NCI-H748 (cell line): Measurements from ENCODE around the gene NDUFV2.
"Not testable (repeated sequence)": the region's sequence is repeated elsewhere in the genome, so short reads cannot be mapped to it uniquely, and the experiment has no call there.

Source experiments
- DNase-seq: peaks from one replicate; lab custom pipeline; 2025; ENCODE audit not compliant: unreplicated experiment; lab: John Stamatoyannopoulos, UW

The NDUFV2 gene

GRCh38 chr18:9102508-9103375 lies at the start of gene NDUFV2:
Gene NDUFV2 (plus strand): TSS chr18:9102699. CDS start chr18:9102744, 45 bp downstream.
- peak; percentile 98 for DNase-seq

GRCh38 chr18:9053814-9054213 lies 48.7 kb upstream of the NDUFV2 start:
- no peak for DNase-seq

DNA sequence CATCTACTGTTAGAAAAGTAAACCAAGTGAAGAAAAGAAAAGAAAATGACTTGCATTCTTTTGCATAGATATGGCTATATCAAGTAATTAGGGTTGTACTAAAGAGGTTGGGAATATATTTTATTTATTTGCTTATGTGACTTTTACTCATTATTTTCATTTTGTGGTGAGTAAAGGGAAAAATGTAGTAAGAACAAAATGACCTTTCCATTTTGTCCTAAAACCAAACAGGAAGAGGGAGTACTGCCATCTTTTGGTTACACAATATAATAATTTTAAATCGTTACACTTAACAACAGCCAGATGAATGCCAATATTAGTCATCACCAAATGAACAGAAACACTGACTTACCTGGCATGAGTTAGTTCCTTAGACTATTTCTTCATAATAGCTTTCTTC lies 47.3 kb upstream of the NDUFV2 start:
- no peak for DNase-seq

GRCh38 chr18:9055626-9056025 lies 46.9 kb upstream of the NDUFV2 start:
- no peak for DNase-seq

DNA sequence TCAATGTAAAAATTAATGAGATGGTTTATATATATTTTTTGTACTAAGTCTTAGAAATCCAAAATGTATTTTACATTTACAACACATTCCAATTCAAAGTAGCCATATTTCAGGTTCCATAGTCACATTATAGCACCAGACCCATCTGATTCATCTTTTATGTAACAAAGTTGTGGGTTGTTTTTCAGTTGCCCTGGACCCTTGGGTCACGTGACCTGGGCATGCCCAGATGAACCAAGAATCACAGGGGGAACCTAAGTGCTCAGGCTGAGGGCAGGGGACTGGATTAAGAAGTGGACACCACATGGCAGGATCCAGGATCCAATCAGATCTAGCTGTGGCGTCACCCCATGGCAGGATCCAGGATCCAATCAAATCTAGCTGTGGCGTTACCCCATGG lies 44.9 kb upstream of the NDUFV2 start:
- DNase-seq: no peak

- no peak for DNase-seq
Measured at GRCh38 chr18:9058406-9058805, 44.1 kb upstream of the NDUFV2 start.

DNA sequence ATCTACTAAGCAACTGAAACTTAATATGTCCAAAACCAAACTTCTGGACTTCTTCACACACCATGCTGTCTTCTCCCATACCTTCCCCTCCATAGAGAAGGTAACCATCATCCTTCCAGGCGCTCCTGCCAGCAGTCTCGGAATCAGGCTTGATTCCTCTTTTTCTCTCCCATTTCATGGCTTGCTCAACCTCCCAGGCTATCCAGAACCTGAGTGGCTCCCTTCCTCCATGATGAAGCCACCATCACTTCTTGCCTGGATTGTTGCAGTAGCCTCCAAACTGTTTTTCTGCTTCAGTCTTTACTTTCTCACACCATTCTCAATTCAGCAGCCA lies 40.1 kb upstream of the NDUFV2 start:
- no peak for DNase-seq

DNA sequence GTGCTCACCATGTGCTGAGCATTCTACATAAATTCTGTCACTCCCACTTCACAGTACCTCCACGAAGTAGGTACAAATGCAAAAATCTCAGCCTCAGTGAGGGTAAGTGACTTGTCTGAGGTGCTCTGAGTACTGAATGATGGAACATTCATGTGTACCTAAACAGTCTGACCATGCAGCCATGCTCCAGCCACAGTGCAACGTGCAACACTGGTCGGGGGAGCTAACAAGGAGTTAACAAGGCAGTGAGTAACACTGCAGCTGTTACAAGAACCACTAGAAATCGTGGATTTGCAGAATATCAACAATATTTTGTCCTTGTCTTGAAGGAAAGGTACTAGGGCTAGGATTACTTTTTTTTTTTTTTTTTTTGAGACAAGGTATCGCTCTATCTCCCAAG lies 36.6 kb upstream of the NDUFV2 start:
- no peak for DNase-seq

GRCh38 chr18:9066358-9066757 lies 36.1 kb upstream of the NDUFV2 start:
- DNase-seq: no peak

- DNase-seq: no peak
Measured at GRCh38 chr18:9066817-9067306, 35.6 kb upstream of the NDUFV2 start.

GRCh38 chr18:9067823-9068222 lies 34.7 kb upstream of the NDUFV2 start:
- DNase-seq: no peak

GRCh38 chr18:9068346-9068745 lies 34.2 kb upstream of the NDUFV2 start:
- no peak for DNase-seq

- DNase-seq: no peak
Measured at GRCh38 chr18:9069601-9070000, 32.9 kb upstream of the NDUFV2 start.

DNA sequence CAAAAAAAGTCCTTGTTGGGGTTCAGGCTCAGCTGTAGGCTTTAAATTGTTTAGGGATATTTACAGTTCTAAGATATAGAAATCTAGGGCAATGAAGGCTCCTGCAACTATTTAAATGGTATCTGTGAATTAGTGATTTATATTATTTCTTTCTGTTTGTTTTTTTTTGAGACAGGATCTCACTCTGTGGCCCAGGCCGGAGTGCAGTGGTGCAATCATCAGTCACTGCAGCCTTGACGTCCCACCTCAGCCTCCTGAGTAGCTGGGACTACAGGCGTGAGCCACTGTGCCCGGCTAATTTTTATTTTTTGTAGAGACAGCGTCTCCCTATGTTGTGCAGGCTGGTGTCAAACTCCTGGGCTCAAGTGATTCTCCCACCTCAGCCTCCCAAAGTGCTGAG lies 32.3 kb upstream of the NDUFV2 start:
- DNase-seq: no peak

DNA sequence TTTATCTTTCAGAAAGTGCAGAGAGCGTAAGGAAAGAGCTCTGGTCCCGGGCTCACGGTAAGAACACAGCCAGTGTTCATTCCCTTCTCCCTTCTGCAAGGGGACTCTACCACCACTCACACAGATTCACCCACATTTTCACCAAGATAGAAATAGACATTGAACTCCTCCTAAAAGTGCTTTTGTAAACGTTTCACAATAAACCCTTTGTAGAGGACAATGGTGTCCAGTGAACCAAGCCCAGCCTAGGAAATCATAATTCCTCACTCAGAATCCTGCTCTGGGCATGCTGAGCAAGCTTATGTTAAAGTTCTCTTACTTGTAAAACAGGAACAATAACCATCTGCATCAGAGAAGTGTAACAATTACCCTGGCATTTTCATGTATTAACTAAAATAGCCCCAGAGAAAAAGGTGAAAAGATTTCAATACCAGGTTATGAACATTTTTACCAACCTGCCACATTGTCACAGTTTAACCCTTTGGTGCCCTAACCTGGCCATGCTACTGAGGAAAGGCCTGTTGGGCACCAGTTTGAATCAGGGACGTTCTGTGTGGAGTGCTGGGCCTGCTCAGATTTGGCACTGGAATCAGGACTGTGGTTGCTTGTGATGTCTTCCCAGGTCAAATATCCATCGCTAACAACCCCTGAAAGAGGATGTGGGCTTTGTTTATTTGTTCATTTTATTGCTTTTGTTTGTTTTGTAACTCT lies 22.5 kb upstream of the NDUFV2 start:
- DNase-seq: no peak

DNA sequence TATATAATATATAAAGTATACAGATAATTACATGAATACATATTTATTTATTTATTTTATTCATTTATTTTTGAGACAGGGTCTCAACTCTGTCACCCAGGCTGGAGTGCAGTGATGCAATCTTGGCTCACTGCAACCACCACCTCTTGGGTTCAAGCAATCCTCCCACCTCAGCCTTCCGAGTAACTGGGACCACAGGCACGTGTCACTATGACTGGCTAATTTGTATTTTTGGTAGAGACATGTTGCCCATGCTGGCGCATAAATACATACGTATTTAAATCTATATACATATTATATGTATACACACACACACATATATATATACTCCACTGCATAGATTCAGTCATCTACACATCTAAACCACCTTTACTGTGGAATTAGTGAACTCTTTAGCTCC lies 20.6 kb upstream of the NDUFV2 start:
- DNase-seq: no peak

GRCh38 chr18:9082711-9083510 lies 19.6 kb upstream of the NDUFV2 start:
- DNase-seq: no peak

DNA sequence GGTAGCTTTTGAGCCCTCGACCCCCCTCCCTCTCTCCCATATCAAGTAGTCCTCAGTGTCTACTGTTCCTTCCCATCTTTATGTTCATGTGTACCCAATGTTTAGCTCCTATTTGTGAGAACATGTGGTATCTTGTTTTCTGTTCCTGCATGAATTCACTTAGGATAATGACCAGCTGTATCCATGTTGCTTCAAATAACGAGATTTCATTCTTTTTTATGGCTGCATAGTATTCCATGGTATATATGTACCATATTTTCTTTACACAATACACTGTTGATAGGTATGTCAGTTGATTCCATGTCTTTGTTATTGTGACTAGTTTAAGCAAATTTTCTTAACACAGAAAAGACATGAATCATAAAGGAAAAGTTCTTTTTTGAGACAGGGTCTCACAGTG lies 16.5 kb upstream of the NDUFV2 start:
- DNase-seq: no peak

DNA sequence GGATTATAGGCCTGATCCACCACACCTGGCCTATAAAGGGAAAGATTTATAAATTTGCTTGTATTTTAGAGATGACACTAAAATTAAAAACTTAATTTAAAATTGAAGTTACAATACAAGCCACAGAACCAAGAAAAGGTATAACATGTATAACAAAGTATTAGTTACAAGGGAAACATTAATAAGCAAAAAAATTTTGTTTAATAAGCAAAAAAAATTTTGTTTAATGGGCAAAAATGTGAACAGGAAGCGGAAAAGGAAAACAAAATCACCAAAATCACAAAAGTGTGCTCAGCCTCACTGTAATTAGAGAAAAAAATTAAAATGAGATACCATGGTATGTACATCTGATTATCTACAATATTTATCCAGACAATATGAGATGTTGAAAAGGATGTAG lies 15.9 kb upstream of the NDUFV2 start:
- no peak for DNase-seq

DNA sequence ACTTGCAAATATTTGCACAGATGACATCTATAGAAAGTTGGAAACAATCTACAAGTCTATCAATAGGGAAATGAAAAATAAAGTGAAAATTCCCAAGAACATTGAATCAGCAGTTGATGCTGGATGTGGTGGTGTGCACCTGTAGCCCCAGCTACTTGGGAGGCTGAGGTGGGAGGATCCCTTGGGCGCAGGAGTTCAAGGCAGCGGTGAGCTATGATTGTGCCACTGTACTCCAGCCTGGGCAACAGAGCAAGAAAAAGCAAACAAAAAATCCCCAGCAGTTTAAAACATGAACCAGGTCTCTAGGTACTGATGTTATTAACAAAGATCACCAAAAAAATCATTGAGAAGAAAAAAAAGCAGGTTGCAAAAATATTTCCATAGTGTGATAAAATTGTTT lies 15.4 kb upstream of the NDUFV2 start:
- DNase-seq: no peak

DNA sequence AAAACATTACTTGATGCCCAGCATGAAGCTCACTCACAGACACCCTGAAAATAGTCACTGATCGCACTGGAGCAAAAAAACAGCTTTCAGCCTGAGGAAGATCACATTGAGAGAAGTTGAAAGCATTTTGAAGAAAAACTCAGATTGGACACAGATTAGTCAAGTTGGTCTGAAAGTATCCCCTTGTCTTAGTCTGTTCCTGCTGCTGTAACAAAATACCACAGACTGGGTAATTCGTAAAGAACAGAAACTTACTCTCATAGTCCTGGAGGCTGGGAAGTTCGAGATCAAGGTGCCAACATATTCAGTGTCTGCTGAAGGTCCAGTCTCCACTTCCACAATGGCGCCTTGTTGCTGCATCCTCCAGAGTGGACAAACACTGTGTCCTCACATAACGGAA lies 14.2 kb upstream of the NDUFV2 start:
- DNase-seq: no peak

DNA sequence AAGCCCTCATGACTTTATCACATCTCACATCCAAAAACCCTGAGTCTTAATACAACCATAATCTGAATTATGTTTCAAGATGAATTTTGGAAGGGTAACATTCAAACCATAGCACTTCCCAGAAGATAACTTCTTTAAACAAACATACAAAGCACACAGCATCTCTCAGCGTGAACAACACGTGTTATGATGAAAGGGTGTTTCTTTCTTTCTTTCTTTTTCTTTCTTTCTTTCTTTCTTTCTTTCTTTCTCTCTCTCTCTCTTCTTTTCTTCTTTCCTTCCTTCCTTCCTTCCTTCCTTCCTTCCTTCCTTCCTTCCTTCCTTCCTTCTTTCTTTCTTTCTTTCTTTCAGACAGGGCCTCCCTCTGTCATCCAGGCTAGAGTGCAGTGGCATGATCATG lies 13.8 kb upstream of the NDUFV2 start:
- DNase-seq: not testable (repeated sequence)
